ENCODE measurements around the gene NBPF1.
"Not testable (repeated sequence)": the region's sequence is repeated elsewhere in the genome, so short reads cannot be mapped to it uniquely, and the experiment has no call there.

Gene NBPF1

GRCh38 chr1:16540421-16540893, 72.9 kb downstream of the NBPF1 start:
- not testable (repeated sequence) for DNase-seq

GRCh38 chr1:16537528-16537927, 75.8 kb downstream of the NBPF1 start:
- not testable (repeated sequence) for DNase-seq

GRCh38 chr1:16536796-16537195, 76.6 kb downstream of the NBPF1 start:
- DNase-seq = not testable (repeated sequence)

GRCh38 chr1:16535898-16536297, 77.5 kb downstream of the NBPF1 start:
- DNase-seq = not testable (repeated sequence)

GRCh38 chr1:16535487-16535886, 77.9 kb downstream of the NBPF1 start:
- not testable (repeated sequence) for DNase-seq

- not testable (repeated sequence) for DNase-seq
These were observed 78.4 kb downstream of the NBPF1 start for GRCh38 chr1:16534829-16535456.

- DNase-seq = not testable (repeated sequence)
These were observed 79.0 kb downstream of the NBPF1 start for GRCh38 chr1:16534239-16534828.

- not testable (repeated sequence) for DNase-seq
These were observed 81.0 kb downstream of the NBPF1 start for GRCh38 chr1:16532235-16532991.

GRCh38 chr1:16528338-16528737, 85.0 kb downstream of the NBPF1 start:
- not testable (repeated sequence) for DNase-seq

- DNase-seq = not testable (repeated sequence)
These were observed 87.6 kb downstream of the NBPF1 start for GRCh38 chr1:16525769-16526168.

- not testable (repeated sequence) for DNase-seq
These were observed 91.7 kb downstream of the NBPF1 start for GRCh38 chr1:16521679-16522078.

GRCh38 chr1:16521288-16521583, 92.1 kb downstream of the NBPF1 start:
- no peak for DNase-seq

- DNase-seq = not testable (repeated sequence)
These were observed 92.7 kb downstream of the NBPF1 start for GRCh38 chr1:16520435-16521287.

- DNase-seq = not testable (repeated sequence)
These were observed 94.0 kb downstream of the NBPF1 start for GRCh38 chr1:16519255-16519951.

- not testable (repeated sequence) for DNase-seq
These were observed 94.5 kb downstream of the NBPF1 start for GRCh38 chr1:16518913-16519254.

- not testable (repeated sequence) for DNase-seq
These were observed 96.5 kb downstream of the NBPF1 start for GRCh38 chr1:16516694-16517410.

- DNase-seq = peak; percentile 77
These were observed 99.0 kb downstream of the NBPF1 start, which contains the start of gene RNU1-1 for GRCh38 chr1:16514107-16515055. RNU1-1 (minus strand) TSS chr1:16514285.

GRCh38 chr1:16513412-16514106, 99.8 kb downstream of the NBPF1 start:
- DNase-seq = peak; percentile 95

- DNase-seq = peak; percentile 14
These were observed 100.5 kb downstream of the NBPF1 start for GRCh38 chr1:16512624-16513411.

Measured in NCI-H1694 treated with DMSO at 0.1 percent for 48 hours (cell line).